GM19351 (cell line): ENCODE measurements around the gene C20orf173.
"Not testable (repeated sequence)": the region's sequence is repeated elsewhere in the genome, so short reads cannot be mapped to it uniquely, and the experiment has no call there.

Source experiments
- ATAC-seq: cut with Tn5 transposase; IDR thresholded peaks from one replicate; pipeline ENCODE4 v1.9.1; 2021; ENCODE audit warnings: mild to moderate bottlenecking, moderate library complexity; ENCODE audit not compliant: unreplicated experiment

Gene C20orf173, protein sequence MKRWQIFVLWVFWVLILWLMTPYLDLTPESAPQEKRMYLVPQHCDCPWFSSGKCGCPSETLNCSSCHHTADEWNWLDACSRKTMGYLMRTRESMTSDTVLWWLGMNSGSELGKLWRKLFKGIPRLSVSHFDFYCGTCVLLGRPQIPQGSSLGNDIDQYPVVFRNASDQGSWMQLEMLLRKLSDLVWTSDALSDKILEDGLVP

DNA sequence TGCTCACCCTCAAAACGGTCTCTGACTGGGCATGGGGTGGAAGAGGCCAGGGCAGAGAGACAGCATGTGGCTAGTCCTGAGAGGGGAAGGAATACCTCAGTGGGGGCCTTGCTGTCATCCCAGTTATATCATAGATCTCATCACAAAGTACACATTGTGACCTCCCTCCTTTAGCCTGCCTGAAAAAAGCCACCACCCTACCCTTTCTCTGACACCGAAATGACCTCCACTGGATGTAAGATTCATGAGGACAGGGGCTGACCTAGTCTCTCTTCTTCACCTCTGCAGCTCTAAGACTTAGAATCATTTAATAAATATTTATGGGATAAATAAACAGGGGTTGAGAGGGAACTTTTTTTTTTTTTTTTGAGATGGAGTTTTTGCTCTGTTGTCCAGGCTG lies at the start of gene C20orf173:
TSS of gene C20orf173 (minus strand) at position 101 of the 400 bp plus-strand sequence. CDS start 279 bp downstream, outside the sequence.
- ATAC-seq, result no peak

DNA sequence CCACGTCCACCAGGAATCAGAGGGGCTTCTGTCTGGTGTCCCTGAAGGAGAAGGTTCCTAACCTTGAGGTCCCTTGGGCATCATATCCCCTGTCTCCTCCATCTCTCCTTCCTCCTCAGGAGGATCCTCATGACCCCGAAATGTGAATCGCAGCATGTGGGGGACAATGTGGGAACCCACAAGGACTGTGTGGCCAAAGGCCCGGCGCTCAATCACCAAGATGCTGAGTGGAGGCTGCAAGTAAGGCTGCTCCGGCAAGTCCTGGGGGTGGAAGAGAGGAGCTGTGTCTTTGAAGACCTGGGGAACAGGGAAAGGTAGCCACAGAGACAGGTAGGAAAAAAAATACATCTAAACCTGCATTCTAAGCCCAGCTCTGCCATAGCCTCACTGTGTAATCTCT lies 49.7 kb upstream of the C20orf173 start:
- ATAC-seq, result no peak

DNA sequence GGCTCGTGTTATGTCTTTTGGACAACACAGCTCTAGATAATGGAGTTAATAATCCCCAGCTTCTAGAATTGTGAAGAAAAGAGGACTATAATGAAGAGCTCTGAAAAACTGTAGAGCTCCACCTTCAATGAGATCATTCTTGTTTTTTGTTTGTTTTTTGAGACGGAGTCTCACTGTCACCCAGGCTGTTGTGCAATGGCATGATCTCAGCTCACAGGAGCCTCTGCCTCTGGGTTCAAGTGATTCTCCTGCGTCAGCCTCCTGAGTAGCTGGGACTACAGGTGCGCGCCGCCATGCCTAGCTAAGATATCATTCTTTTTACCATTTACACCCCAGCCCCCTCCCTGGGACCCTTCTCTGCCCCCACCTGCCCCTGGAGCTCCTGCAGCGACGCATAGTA lies 49.0 kb upstream of the C20orf173 start:
- no peak for ATAC-seq

DNA sequence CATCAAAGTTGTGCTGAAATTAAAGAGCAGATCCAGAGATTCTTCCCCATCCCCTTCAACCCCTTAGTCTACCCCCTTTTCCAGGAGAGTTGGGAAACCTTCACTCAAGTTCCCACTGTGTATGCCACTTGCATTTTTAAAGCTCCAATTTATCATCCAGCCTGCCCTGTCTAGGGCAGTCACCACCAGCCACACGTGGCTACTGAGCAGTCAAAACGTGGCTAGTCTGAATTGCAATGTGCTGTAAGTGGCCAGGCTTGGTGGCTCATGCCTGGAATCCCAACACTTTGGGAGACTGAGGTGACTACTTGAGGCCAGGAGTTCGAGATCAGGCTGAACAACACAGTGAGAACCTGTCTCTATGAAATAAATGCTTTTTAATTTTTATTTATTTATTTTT lies 47.4 kb upstream of the C20orf173 start:
- no peak for ATAC-seq

DNA sequence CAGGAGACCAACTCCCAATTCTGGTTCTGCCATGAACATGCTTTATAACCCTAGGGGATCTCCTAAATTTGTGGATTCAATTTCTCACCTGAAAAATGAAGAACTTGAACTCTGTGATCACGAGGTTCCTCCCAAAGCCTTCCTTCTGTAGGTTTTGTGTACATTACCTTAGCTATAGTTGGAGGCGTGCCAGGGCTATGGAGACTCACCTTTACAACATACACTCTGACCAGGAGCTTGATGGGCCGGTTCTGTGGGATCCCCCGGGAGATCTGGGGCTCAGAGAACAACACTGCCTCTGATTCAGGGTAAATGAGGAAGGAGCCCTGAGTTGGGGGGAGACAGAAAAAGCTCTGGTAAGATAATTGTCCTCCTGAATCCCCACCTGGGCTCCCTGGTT lies 46.5 kb upstream of the C20orf173 start:
- ATAC-seq, result no peak

DNA sequence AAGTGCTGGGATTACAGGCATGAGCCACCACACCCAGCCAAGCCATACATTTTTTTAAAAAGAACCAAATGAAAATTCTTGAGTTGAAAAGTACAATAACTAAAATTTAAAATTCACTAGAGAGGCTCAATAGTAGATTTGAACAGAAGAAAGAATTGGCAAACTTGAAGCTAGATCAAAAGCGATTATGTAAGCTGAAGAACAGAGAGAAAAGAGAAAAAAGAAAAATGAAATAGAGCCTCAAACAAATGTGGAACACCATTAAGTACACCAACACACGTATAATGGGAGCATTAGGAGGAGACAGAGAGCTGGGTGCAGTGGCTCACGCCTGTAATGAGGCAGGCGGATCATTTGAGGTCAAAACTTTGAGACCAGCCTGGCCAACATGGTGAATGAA lies 43.4 kb upstream of the C20orf173 start:
- ATAC-seq, result no peak

DNA sequence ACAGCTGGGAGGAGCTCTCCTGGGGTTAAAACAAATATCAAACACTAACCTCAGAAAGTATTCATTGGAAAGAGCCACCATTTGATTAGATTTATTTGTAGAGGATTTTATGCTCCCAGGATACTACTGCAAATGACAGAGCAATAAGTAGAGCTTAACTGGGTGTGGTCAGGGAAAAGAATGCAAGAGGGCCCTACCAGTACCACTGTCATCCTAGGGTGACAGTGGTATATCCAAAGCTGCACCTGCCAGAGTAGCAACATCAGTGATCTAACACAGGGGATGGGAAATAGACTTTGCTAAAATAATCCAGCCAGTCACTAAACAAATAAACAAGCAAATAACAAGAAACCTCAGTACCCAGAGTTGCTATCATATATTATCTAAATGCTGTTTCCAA lies 42.1 kb upstream of the C20orf173 start:
- ATAC-seq, result no peak

DNA sequence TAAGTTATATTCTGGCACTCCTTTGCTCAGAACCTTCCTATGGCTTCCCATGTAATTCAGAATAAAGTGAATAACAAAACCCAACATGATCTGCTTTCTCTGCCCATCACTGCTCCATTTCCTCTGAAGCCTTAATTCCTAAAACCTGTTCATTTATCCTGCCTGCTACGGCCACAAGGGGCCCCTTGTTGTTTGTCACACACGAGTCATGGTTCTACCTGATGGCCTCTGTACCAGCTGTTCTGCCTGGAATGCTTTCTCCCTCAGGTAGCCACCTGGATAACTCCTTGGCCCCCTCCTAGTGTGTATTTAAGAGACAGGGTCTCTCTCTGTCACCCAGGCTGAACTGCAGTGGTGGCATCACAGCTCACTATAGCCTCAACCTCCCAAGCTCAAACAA lies 39.2 kb upstream of the C20orf173 start:
- ATAC-seq, result no peak

DNA sequence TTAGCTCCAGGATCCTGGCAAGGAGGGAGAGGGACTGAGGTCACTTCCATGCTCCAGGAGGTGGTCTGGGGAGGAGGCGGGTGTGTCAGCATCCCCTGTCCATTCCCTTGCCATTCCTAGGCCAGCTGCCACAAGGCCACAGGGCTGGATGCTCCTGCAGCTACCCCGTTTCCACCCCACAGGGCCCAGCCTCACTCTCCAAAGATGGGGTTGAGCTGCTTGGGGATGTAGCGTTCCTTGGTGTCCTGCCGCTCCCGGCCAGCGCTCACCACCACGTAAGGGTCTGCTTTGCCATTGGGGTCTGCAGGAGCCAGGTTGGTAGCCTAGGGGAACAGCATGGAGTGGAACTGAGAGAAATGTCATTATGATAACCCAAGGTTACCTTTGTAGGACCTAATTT lies 35.5 kb upstream of the C20orf173 start:
- no peak for ATAC-seq

DNA sequence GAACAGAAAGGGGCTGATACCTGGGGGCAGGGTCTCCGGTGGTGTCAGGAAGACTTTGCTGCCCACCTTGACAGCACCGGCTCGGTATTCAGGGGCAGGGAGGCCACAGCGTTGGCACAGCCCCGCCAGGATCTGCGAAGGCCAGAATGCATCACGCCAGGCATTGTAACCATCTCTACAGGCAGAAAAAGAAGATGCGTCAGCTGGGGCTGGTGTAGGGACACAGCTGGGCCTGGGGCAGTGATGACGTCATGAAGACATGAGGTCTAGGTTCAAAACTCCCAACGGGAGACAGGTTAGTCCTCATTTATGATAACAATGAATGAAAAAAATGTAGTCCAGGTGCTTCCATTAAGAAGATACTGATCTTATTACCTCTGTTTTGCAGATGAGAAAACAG lies 34.4 kb upstream of the C20orf173 start:
- no peak for ATAC-seq

DNA sequence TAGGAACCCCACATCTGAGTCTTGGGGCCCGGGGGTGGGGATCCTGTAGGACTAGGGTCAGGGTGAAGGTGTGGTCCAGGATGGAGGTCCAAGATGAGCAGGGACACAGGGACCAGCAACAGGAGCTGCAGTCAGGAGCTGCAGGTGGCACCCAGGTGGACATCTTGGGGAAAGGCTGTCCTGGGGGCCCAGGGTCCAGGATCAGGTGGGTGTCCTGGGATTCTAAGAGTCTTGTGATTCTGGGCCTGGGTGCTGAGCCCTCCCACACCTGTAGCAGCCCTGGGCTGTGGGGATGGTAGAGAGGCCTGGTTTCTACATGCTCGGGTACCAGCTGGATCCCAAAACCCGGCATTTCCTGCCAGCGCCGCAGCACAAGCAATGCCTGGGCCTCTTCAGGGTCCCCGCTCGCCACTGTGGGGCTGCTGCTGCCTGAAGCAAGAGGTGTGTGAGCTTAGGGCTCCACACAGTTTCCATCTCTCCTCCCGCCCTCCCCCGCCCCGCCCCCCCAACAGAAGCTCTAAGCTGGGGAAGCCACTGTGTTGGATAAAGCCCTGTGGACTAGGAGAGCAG lies 33.2 kb upstream of the C20orf173 start:
- ATAC-seq, result no peak

DNA sequence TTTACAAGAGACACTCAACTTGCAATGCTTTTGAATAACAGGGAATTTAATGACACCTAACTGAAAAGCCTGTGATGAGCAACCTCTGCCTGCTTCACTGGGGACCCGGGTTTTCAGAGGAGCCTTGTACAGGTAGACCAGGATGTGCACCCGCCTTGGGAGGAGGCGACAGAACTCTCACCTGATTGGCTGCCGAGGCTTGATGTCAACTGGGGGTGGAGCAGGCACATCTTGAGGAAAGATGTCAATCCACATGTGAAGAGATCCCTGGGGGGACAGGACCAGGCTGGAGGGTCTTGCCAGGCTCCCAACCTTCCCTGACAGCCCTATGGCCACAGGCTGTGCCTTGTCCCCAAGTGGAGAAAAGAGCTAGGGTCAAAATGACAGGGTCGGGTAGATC lies 32.2 kb upstream of the C20orf173 start:
- no peak for ATAC-seq

DNA sequence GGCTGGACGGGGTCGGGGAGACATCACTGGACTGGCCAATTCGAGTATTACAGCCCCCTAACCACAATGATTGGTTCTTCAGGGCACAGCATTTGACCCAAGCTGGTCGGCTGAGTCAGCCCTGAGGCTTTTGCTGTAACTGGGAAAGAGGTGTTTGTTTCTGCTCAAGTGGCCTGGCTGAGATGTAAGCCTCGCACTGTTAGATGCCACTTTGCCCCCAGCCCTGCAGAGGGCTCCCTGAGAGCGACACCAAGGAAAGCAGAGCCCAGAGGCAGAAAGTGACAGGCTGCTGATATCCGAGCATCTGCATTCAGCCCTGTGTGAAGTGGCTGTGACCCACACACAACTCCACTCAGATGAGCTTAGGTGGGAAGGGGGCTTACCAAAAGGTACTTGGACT lies 31.8 kb upstream of the C20orf173 start:
- no peak for ATAC-seq

DNA sequence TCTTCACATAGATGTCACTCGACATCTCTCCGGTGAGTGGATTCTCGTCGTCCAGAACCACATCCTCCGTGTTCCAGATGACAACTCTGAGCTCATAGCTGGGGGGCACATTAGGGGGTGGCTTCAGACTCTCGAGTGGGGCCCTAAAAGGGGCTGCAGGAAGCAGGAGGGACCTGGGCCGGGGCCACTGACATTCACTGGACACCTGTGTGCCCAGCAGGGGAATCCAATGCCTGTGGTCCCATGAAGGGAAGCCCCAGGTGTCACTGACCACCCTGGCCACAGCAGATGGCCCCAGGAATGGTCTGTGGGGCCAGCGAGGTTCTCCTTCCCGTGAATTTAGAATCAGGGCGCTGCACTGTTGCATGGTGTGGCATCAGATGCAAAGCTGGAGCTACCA lies 31.1 kb upstream of the C20orf173 start:
- ATAC-seq, result no peak

DNA sequence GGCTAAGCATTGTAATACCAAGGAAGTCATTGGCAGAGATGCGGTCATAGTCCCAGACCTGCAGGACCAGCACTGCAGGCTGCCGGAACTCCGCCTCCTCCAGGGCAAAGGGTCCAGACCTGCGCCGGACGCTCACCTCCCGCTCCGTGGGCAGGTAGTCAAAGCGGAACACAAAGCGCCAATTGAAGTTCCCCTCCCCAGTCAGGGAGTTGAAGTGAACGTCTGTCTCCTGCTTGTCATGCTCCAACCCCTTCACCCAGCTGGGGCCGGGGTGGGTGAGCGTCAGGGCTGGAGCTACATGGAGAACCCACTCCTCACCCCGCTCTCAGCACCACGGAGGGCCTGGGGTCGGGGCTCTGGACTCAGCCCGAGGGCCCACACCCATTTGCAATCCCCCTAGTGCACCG lies 30.7 kb upstream of the C20orf173 start:
- ATAC-seq, result no peak

DNA sequence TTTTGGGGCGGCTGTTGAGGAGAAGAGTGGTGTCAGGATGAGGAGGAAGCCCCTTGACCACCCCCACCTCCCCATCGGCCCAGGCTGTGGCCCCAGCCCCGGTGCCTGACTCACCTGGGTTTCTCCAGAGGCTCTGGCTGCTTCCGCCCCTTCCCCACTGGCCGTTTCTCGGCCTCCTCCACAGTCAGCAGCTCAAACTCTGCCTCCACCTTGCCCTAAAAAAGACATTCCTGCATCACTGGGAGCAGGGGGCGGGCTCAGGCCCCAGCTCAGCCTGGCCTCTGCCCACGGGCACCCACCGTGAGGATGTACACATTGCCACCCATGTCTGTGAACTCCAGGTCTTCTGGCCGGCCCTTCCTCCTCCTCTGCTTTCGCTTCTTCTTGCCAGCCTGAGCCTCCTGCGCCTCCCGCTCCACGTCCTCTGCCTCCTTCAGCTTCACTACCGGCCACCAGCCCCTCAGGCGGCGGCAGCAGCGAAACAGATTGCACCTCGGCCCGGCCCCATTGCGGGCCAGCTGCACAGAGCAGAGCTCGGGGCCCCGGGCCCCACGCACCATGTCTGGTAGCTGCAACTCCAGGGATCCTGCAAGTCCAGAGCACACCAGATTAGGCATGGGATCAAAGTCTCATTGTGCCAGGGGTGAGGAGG lies 29.7 kb upstream of the C20orf173 start:
- ATAC-seq, result no peak

DNA sequence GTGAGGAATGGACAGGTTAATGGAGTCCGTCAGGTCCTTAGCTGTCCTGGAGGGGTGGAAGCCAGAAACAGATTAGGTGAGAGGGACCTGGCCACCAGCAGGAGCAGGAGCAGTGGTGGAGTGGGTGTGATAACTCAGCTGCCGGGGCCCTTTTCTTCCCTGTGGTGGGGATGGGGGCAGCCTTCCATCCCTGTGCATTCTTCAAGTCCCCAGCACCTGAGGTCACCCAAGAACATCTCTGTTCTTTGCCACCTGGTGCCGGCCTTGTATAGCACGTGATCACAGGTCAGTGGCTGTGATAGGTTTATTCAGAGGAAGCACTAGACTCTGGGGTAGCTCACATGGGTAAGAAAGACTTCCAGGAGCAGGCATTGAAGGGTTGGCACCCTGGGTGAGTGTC lies 29.0 kb upstream of the C20orf173 start:
- ATAC-seq, result no peak

DNA sequence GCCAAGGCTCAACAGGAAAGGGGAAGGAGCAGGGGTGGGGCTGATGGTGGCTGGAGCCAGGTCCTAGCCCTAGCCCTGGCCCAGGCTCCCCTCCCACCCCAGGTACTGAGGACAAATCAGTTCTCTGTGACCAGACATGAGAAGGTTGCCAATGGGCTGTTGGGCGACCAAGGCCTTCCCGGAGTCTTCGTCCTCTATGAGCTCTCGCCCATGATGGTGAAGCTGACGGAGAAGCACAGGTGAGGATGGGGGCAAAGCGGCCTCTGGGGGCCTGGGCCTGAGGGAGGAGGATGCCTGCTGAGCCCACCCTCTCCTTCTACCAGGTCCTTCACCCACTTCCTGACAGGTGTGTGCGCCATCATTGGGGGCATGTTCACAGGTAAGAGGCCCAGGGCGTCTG lies 27.4 kb upstream of the C20orf173 start:
- no peak for ATAC-seq

DNA sequence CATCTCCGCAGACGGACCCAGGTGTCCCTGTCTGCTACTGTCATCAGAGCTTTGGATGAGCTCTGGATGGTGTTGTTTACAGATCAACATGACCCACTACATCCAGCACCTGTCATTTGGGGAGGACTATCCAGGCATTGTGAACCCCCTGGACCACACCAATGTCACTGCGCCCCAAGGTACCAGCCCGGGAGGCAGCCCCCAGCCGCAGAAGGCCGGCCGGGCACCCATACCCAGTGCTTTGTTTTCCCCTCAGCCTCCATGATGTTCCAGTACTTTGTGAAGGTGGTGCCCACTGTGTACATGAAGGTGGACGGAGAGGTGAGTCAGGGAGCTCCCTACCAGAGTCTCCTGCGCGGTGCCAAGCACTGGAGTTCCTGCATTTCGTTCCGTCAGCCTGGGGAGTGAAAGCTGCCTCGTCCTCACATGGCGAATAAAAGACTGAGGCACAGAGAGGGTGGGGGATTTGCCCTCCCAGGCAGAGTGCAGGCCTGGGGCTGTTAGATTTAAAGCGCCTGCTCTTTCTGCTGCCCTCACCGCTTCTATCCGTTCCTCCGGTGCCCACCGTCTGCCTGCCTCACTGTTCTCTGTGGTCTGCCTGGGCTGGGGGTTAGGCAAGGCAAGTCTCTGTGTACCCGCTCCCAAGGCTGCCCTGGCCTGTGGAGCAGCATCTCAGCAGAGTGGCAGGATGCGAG lies 26.6 kb upstream of the C20orf173 start:
- ATAC-seq, result no peak

DNA sequence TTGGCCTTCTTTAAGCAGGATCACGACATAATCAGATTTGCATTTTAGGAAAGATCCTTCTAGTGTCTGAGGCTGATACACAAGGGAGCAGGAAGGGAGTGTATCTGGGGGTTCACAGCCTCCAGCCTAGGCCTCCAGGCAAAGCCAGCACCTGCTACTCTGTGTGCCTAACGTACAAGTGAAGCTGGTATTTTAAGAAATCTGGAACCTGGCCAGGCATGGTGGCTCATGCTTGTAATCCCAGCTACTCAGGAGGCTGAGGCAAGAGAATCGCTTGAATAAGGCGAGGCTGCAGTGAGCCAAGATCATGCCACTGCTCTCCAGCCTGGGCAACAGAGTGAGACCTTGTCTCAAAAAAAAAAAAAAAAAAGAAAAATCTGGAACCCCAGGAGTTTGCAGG lies 26.0 kb upstream of the C20orf173 start:
- not testable (repeated sequence) for ATAC-seq

DNA sequence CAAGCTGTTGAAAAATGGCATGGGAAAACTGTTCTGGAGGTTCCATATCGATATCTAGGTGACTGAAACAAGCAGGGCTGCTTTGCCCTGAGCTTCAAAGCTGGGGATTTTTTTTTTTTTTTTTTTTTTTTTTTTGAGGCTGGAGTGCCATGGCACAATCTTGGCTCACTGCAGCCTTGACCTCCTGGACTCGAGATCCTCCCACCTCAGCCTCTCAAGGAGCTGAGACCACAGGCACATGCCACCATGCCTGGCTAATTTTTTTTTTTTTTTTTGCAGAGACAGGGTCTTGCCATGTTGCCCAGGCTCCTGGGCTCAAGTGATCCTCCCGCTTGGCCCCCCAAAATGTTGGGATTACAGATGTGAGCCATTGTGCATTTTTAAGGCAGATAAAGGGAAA lies 23.5 kb upstream of the C20orf173 start:
- no peak for ATAC-seq

DNA sequence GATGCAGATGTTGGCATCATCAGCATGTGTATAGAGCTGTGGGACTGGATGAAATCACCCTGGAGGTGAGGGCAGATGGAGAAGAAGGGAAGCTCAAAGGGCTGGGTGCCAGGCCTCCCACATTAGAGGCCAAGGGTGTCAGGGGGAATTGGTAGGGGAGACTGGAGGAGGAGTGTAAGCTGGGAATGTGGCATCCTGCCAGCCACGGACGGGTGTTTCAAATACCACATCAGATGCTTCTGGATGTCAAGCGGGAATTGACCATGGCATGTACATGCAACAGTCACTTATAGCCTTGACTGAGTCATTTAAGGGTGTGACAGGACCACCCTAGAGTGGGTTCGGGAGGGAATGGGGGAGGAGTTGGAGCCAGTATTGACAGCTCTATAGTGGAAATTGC lies 22.1 kb upstream of the C20orf173 start:
- ATAC-seq, result no peak
